NCI-H82 treated with DMSO at 0.1 percent for 48 hours (cell line): ENCODE data around the gene WASHC3.

ENCODE experiments used
- DNase-seq: peaks from one replicate; lab custom pipeline; 2025; ENCODE audit not compliant: unreplicated experiment; lab: John Stamatoyannopoulos, UW

Gene WASHC3

GRCh38 chr12:101982307-101982706 is 79.5 kb downstream of the WASHC3 start:
- DNase-seq: no peak

GRCh38 chr12:101981868-101982267 is 79.9 kb downstream of the WASHC3 start:
- no peak for DNase-seq

- no peak for DNase-seq
Measured at GRCh38 chr12:101968770-101969169, 93.0 kb downstream of the WASHC3 start.

- no peak for DNase-seq
Measured at GRCh38 chr12:101967506-101967905, 94.3 kb downstream of the WASHC3 start.

GRCh38 chr12:101966496-101966895 is 95.3 kb downstream of the WASHC3 start:
- no peak for DNase-seq

- no peak for DNase-seq
Measured at GRCh38 chr12:101963697-101964096, 98.1 kb downstream of the WASHC3 start.
